Bronchial epithelial cell (primary cell): ENCODE measurements around the gene GPSM1. TPM values are rescaled to one million over a fixed set of nuclear protein-coding genes. Genes with fewer than 3 reads are reported as not detected.

Experiments used
- DNase-seq: peaks from one replicate; pipeline ENCODE4 v3.0.0-alpha.2; 2010; ENCODE audit warnings: low read depth
- FAIRE-seq: peaks from 2 replicates; lab custom pipeline; 2011; peaks lifted over from hg19 to GRCh38; lab: Jason Lieb, UNC
- H3K27me3 ChIP-seq: 2 replicates; pipeline ENCODE4 v1.5.1; 2011; ENCODE audit warnings: low read length; ENCODE audit not compliant: control insufficient read depth, insufficient read depth
- H3K36me3 ChIP-seq: 2 replicates; pipeline ENCODE4 v1.5.1; 2011; ENCODE audit warnings: low read length; ENCODE audit not compliant: control insufficient read depth, insufficient read depth
- H3K4me3 ChIP-seq: 2 replicates; pipeline ENCODE4 v1.5.1; 2011; ENCODE audit warnings: mild to moderate bottlenecking, low read depth, low read length, control low read depth
- CTCF ChIP-seq: IDR thresholded peaks from 2 replicates; pipeline ENCODE4 v1.5.1; 2011; ENCODE audit warnings: mild to moderate bottlenecking, moderate library complexity, low read length, control low read depth, inconsistent platforms; ENCODE audit not compliant: insufficient read depth, severe bottlenecking
- total RNA-seq: library from RNA; depleted of rRNA; stranded (reverse); fragments of >200 nt; gene quantifications from 2 replicates; pipeline ENCODE4 v1.2.1, GENCODE V29; 2014

The GPSM1 gene
- total RNA-seq, 1 donor from 2014 or later: 13.4 TPM

GRCh38 chr9:136395020-136395340 lies 67.6 kb downstream of the GPSM1 start:
- TF ChIP-seq CTCF: no peak
- peak; percentile 89 for FAIRE-seq
- H3K27me3 ChIP-seq: no peaks in the 10 kb centered on the region
- no peak for DNase-seq
- H3K4me3 ChIP-seq: no peak overlapping the region
- H3K36me3 ChIP-seq: peaks cover 53% of the 10 kb centered on the region

- peaks cover 53% of the 10 kb centered on the region for H3K36me3 ChIP-seq
- no peak for DNase-seq
- FAIRE-seq: no peak
These were observed 68.2 kb downstream of the GPSM1 start for GRCh38 chr9:136395345-136396218.

GRCh38 chr9:136396219-136396515 lies 68.8 kb downstream of the GPSM1 start:
- Histone ChIP-seq H3K4me3 (no peak overlapping the region), H3K36me3 (peaks cover 53% of the 10 kb centered on the region), H3K27me3 (no peaks in the 10 kb centered on the region)
- FAIRE-seq: no peak
- TF ChIP-seq CTCF: no peak
- DNase-seq: no peak

More at GRCh38 chr9:136395345-136396218, 68.2 kb downstream of the GPSM1 start:
- no peak for TF ChIP-seq CTCF
- no peaks in the 10 kb centered on the region for H3K27me3 ChIP-seq
- no peak overlapping the region for H3K4me3 ChIP-seq

GRCh38 chr9:136397643-136398042 lies 70.3 kb downstream of the GPSM1 start:
- Histone ChIP-seq H3K27me3 (no peaks in the 10 kb centered on the region), H3K4me3 (no peak overlapping the region), H3K36me3 (peaks cover 45% of the 10 kb centered on the region)
- no peak for DNase-seq
- TF ChIP-seq CTCF: no peak
- FAIRE-seq: no peak

- TF ChIP-seq CTCF: no peak
- FAIRE-seq (no peak), DNase-seq (no peak)
- no peak overlapping the region for H3K4me3 ChIP-seq
- H3K27me3 ChIP-seq: no peaks in the 10 kb centered on the region
- peaks cover 39% of the 10 kb centered on the region for H3K36me3 ChIP-seq
These were observed 70.9 kb downstream of the GPSM1 start for GRCh38 chr9:136398286-136398685.
